BJ (cell line): ENCODE results near the gene FGGY. TPM values are rescaled to one million over a fixed set of nuclear protein-coding genes. Genes with fewer than 3 reads are reported as not detected.

Source experiments
- CTCF ChIA-PET: fragments of 350-600 bp; formaldehyde crosslinking; extraction: SDS; loops from one replicate; lab custom pipeline; 2021; ENCODE audit warnings: antibody characterized with exemption, inconsistent platforms; lab: Yijun Ruan, JAX
- POLR2A ChIA-PET: fragments of 300-600 bp; sonication (Branson Sonifier 250); formaldehyde crosslinking; extraction: SDS; loops from one replicate; lab custom pipeline; 2021; ENCODE audit warnings: antibody characterized with exemption; lab: Charles Lee
- DNase-seq: peaks from one replicate; pipeline ENCODE4 v3.0.0-alpha.2; 2011; ENCODE audit warnings: low read depth
- H3K27me3 ChIP-seq: 2 replicates; pipeline ENCODE4 v1.6.0; 2011; ENCODE audit warnings: low read length; ENCODE audit not compliant: control insufficient read depth, insufficient read depth
- H3K36me3 ChIP-seq: 2 replicates; pipeline ENCODE4 v1.5.1; 2011; ENCODE audit warnings: low read length; ENCODE audit not compliant: control insufficient read depth, insufficient read depth
- H3K4me3 ChIP-seq: 2 replicates; pipeline ENCODE4 v1.5.1; 2011; ENCODE audit warnings: low read depth, mild to moderate bottlenecking, control low read depth, low read length
- polyA plus RNA-seq: library from polyadenylated mRNA; depleted of rRNA; stranded (reverse); fragments of >200 nt; gene quantifications from 2 replicates; pipeline ENCODE4 v1.2.3, GENCODE V29; 2011
- TF ChIP-seq, protein P1 (sequence below): IDR thresholded peaks from 2 replicates; pipeline ENCODE4 v1.5.1; 2011; ENCODE audit warnings: low read depth, mild to moderate bottlenecking, control low read depth, inconsistent platforms, low read length, moderate library complexity; ENCODE audit not compliant: insufficient read depth

The FGGY gene
- polyA plus RNA-seq, 1 experiment, result 9.9 TPM

DNA sequence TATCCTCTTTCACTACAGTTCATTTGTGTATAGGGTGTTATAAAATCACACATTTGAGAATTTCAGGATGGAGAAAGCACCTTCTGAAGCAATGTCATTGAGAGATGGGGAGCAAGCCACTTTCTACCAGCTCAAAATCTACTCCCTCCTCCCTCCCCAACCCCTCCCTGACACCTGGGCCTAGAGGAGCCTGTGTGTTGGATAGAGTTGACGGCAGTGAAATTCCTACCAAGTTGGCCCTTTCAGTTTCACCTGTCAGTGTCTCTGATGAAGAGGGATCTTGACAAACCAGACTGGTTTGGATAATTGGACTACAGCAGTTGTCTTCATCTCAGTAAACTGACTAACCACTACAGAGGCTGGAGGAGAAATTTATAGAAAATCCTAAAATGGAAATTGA lies 392.8 kb downstream of the FGGY start:
- CTCF ChIA-PET, result interaction anchor here (0.7 to 2.1 kb wide), 3 partner anchors 10 to 306 kb away, joined by 3 to 9 read pairs (median 3); no protein-coding TSS in a partner anchor
- no peak for DNase-seq
- no peaks in the 10 kb centered on the region for H3K36me3 ChIP-seq
- POLR2A ChIA-PET, result interaction anchor here (0.6 kb wide), 1 partner anchor 14 kb away, joined by 7 read pairs; no protein-coding TSS in a partner anchor
- H3K4me3 ChIP-seq, result no peak overlapping the region
- TF ChIP-seq, protein P1, sequence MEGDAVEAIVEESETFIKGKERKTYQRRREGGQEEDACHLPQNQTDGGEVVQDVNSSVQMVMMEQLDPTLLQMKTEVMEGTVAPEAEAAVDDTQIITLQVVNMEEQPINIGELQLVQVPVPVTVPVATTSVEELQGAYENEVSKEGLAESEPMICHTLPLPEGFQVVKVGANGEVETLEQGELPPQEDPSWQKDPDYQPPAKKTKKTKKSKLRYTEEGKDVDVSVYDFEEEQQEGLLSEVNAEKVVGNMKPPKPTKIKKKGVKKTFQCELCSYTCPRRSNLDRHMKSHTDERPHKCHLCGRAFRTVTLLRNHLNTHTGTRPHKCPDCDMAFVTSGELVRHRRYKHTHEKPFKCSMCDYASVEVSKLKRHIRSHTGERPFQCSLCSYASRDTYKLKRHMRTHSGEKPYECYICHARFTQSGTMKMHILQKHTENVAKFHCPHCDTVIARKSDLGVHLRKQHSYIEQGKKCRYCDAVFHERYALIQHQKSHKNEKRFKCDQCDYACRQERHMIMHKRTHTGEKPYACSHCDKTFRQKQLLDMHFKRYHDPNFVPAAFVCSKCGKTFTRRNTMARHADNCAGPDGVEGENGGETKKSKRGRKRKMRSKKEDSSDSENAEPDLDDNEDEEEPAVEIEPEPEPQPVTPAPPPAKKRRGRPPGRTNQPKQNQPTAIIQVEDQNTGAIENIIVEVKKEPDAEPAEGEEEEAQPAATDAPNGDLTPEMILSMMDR, result no peak
- no peaks in the 10 kb centered on the region for H3K27me3 ChIP-seq

DNA sequence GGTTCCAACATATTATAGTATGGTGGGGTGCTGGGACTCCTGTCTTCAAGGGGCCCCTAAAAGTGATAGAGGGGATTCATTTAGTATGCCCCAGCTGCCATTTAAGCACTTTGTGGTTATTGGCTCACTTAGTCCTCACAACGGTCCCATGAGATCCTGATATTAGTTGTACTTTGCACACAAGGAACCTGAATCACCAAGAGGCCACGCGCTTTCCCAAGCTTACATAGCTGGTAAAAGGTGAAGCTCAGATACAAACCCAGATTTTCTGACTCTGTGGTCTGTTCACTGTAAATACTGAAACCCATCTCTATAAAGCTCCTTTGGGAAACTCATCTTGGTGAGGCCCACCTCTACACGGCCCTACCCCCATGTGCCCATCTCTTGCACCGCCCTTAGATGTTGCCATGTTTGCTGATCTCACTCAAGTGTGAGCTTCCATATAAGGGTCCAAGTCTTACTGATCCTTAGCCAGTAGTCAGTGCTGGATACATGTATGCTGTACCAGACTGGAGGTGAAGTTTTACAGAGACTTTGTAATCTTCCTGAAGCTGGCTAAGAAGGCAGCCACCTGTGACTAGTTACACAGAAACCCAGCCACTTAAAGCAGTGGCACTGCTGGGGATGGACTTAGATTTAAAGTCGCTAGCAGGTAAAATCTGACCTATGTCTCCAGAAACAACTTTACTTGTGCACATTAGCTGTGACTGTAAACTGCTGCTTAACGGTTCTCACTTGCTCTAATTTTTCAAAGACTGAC lies 393.5 kb downstream of the FGGY start:
- CTCF ChIA-PET, result interaction anchor here (0.7 to 2.1 kb wide), 3 partner anchors 9 to 306 kb away, joined by 3 to 9 read pairs (median 3); no protein-coding TSS in a partner anchor
- TF ChIP-seq, protein P1, result no peak
- POLR2A ChIA-PET, result no interaction called here
- no peaks in the 10 kb centered on the region for H3K36me3 ChIP-seq
- H3K4me3 ChIP-seq, result no peak overlapping the region
- no peaks in the 10 kb centered on the region for H3K27me3 ChIP-seq
- no peak for DNase-seq

DNA sequence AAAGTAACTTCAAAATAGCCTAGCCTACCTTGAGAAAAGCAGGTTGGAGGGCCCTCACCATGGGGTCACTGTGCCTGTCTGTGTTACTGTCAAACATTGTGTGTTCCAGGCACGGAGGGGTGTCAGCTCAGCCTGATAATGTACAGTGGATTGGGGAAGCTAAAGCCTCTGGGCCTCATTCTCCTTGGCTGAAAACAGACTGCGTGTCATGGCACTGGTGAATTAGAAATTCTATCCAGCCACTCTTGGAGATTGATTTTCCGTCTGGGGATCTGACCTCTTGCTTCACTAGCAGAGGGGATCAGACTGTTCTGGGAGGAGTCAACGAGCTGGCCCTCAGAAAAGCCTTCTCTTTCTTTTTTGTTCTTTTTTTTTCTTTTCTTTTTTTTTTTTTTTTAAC lies 394.4 kb downstream of the FGGY start:
- Histone ChIP-seq H3K4me3 (no peak overlapping the region), H3K36me3 (no peaks in the 10 kb centered on the region), H3K27me3 (no peaks in the 10 kb centered on the region)
- no peak for DNase-seq
- ChIA-PET POLR2A (no interaction called here), CTCF (interaction anchor here (0.7 kb wide), 1 partner anchor 505 kb away, joined by 3 read pairs; no protein-coding TSS in a partner anchor)
- TF ChIP-seq, protein P1, result no peak

DNA sequence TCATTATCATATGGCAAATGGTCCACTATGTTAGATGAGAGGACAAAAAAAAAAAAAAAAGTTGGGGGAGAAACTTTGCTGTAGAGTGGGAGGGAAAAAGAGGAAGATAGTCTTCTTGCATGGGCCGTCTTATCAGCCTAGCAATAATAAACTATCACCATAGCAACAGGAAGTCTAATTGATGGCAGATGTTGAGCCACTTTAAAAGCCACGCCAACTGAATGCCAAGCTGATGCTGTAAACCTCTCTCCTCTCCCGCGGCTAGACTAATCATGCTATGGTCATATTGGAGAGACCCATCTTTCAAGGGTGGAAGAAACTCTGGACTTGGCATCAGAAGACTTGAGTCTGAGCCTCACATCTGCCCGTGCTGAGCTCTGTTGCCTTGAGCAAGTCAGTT lies 395.7 kb downstream of the FGGY start:
- no peaks in the 10 kb centered on the region for H3K27me3 ChIP-seq
- TF ChIP-seq, protein P1, result no peak
- CTCF ChIA-PET, result interaction anchor here (0.6 to 0.7 kb wide), 2 partner anchors 207 to 620 kb away, joined by 3 to 4 read pairs; no protein-coding TSS in a partner anchor
- POLR2A ChIA-PET, result no interaction called here
- H3K4me3 ChIP-seq, result no peak overlapping the region
- H3K36me3 ChIP-seq, result no peaks in the 10 kb centered on the region
- DNase-seq, result peak; percentile 96

DNA sequence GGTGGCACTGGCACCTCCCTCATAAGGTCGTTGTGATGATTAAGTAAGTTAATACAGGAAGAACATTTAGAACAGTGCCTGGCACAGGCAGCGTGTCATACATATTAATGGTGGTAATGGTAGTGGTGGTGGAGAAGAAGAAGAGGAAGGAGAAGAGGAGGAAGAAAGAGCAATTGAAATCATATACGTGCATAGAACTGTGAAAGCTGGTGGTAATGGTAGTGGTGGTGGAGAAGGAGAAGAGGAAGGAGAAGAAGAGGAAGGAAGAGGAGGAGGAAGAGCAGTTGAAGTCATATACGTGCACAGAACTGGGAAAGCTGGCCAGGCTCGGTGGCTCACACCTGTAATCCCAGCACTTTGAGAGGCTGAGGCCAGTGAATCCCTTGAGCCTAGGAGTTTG lies 396.5 kb downstream of the FGGY start:
- no peak for DNase-seq
- no peaks in the 10 kb centered on the region for H3K27me3 ChIP-seq
- TF ChIP-seq, protein P1, result no peak

More for the DNA sequence above, 396.5 kb downstream of the FGGY start:
- ChIA-PET POLR2A (no interaction called here), CTCF (no interaction called here)
- H3K4me3 ChIP-seq, result no peak overlapping the region
- no peaks in the 10 kb centered on the region for H3K36me3 ChIP-seq
